ENCODE results near the gene SACM1L. TPM values are rescaled to one million over a fixed set of nuclear protein-coding genes. Genes with fewer than 3 reads are reported as not detected.

Gene SACM1L
- total and polyA plus RNA-seq, 2 of the 8 experiments (the other 6 are each of a cell fraction or from before 2014, with no cell fraction given): 20.1 to 61.0 TPM

GRCh38 chr3:45684327-45684892 is 4.8 kb upstream of the SACM1L start (continued):
- TF ChIP-seq CHD7 (IDR thresholded peaks at IDR 0.05; ENCODE audit: insufficient replicate concordance, low read length) (no peak), CTBP2 (IDR thresholded peaks at IDR 0.05; ENCODE audit: borderline replicate concordance, insufficient read depth, insufficient read length, low read length) (no peak), RNF2 (IDR thresholded peaks at IDR 0.05; ENCODE audit: borderline replicate concordance, low read depth, low read length, missing control alignments, poor library complexity, severe bottlenecking) (no peak), KDM4A (IDR thresholded peaks at IDR 0.05; ENCODE audit: low read depth, low read length, severe bottlenecking) (no peak), SP1 (IDR thresholded peaks at IDR 0.05; ENCODE audit: low read depth, low read length) (no peak; the same call in 1 of the 2 replicates), RAD21 (IDR thresholded peaks at IDR 0.05 in 1 of 2, conservative IDR thresholded peaks at IDR 0.05 in 1 of 2; ENCODE audit: low read depth in 2 of 2, low read length in 2 of 2) (no peak), SIN3A (conservative IDR thresholded peaks at IDR 0.05 in 1 of 2, IDR thresholded peaks at IDR 0.05 in 1 of 2; ENCODE audit: low read depth in 1 of 2, low read length in 2 of 2) (peak; percentile 80 to 94; a peak in 3 of 4 replicates), BCL11A (IDR thresholded peaks at IDR 0.05; ENCODE audit: low read depth in 2 of 2, low read length in 2 of 2) (no peak), SP4 (IDR thresholded peaks at IDR 0.05; ENCODE audit: low read length) (peak; percentile 55; the same call in 1 of the 2 replicates), TAF1 (IDR thresholded peaks at IDR 0.05; ENCODE audit: low read depth, low read length) (peak; percentile 32; the same call in 1 of the 2 replicates)

Data from H1 (cell line).